WTC11 (cell line): ENCODE results near the gene ZMIZ2. TPM values are rescaled to one million over a fixed set of nuclear protein-coding genes. Genes with fewer than 3 reads are reported as not detected.
A peak's percentile ranks its signal among the peaks of the same experiment; 100 is the strongest.

ENCODE experiments used
- ATF1 ChIP-seq: sonication (generic); formaldehyde crosslinking; IDR thresholded peaks from 2 replicates; pipeline ENCODE4 v1.8.1; 2023; ENCODE audit warnings: mild to moderate bottlenecking, moderate library complexity, missing genetic modification reagents
- CBFB ChIP-seq: sonication (generic); formaldehyde crosslinking; IDR thresholded peaks from 2 replicates; pipeline ENCODE4 v1.8.1; 2022; ENCODE audit warnings: mild to moderate bottlenecking, low read depth, missing genetic modification reagents
- CREB1 ChIP-seq: sonication (generic); formaldehyde crosslinking; IDR thresholded peaks from 2 replicates; pipeline ENCODE4 v1.8.0; 2023; ENCODE audit warnings: mild to moderate bottlenecking, missing genetic modification reagents
- FOXJ3 ChIP-seq: sonication (generic); formaldehyde crosslinking; IDR thresholded peaks from 2 replicates; pipeline ENCODE4 v1.9.0; 2021; ENCODE audit warnings: missing genetic modification reagents, mild to moderate bottlenecking, borderline replicate concordance
- GTF2I ChIP-seq: fragments of 250-450 bp; sonication (Bioruptor Pico); conservative IDR thresholded peaks from 2 replicates; pipeline ENCODE4 v1.4.0; 2021; ENCODE audit warnings: mild to moderate bottlenecking
- JUN ChIP-seq: sonication (generic); formaldehyde crosslinking; IDR thresholded peaks from 2 replicates; pipeline ENCODE4 v1.8.0; 2023; ENCODE audit warnings: mild to moderate bottlenecking, missing genetic modification reagents
- NFATC4 ChIP-seq: fragments of 250-450 bp; sonication (Bioruptor Pico); IDR thresholded peaks from 2 replicates; pipeline ENCODE4 v1.9.0; 2021; ENCODE audit warnings: mild to moderate bottlenecking
- NFYB ChIP-seq: sonication (generic); formaldehyde crosslinking; conservative IDR thresholded peaks from 2 replicates; pipeline ENCODE4 v1.8.0; 2022; ENCODE audit warnings: low read depth, missing genetic modification reagents
- PRRX2 ChIP-seq: fragments of 250-450 bp; sonication (Bioruptor Pico); IDR thresholded peaks from 2 replicates; pipeline ENCODE4 v1.8.0; 2021; ENCODE audit warnings: mild to moderate bottlenecking
- SP1 ChIP-seq: sonication (generic); formaldehyde crosslinking; conservative IDR thresholded peaks from 2 replicates; pipeline ENCODE4 v1.8.1; 2022; ENCODE audit warnings: missing genetic modification reagents
- TEAD1 ChIP-seq: sonication (generic); formaldehyde crosslinking; IDR thresholded peaks from 2 replicates; pipeline ENCODE4 v1.8.0; 2022; ENCODE audit warnings: mild to moderate bottlenecking, missing genetic modification reagents
- ZNF138 ChIP-seq: sonication (generic); formaldehyde crosslinking; conservative IDR thresholded peaks from 2 replicates; pipeline ENCODE4 v1.8.1; 2022; ENCODE audit warnings: mild to moderate bottlenecking, moderate library complexity, missing genetic modification reagents
- ZNF219 ChIP-seq: sonication (generic); formaldehyde crosslinking; IDR thresholded peaks from 2 replicates; pipeline ENCODE4 v1.8.0; 2023; ENCODE audit warnings: missing genetic modification reagents, mild to moderate bottlenecking, borderline replicate concordance
- ZNF263 ChIP-seq: sonication (generic); formaldehyde crosslinking; IDR thresholded peaks from 2 replicates; pipeline ENCODE4 v1.8.1; 2022; ENCODE audit warnings: low read depth, mild to moderate bottlenecking, moderate library complexity, missing genetic modification reagents
- total RNA-seq: library from RNA; stranded (reverse); gene quantifications from 3 replicates; pipeline ENCODE4 v1.2.3, GENCODE V29; 2021
- TF ChIP-seq, protein P1 (sequence below): fragments of 250-450 bp; sonication (Bioruptor Pico); IDR thresholded peaks from 2 replicates; pipeline ENCODE4 v1.9.0; 2021; ENCODE audit warnings: mild to moderate bottlenecking, borderline replicate concordance
- TF ChIP-seq, protein P2 (sequence below): sonication (generic); formaldehyde crosslinking; IDR thresholded peaks from 2 replicates; pipeline ENCODE4 v1.8.0; 2023; ENCODE audit warnings: mild to moderate bottlenecking, missing genetic modification reagents
- TF ChIP-seq, protein P3 (sequence below): sonication (generic); formaldehyde crosslinking; IDR thresholded peaks from 2 replicates; pipeline ENCODE4 v1.8.0; 2022; ENCODE audit warnings: mild to moderate bottlenecking, missing genetic modification reagents
- TF ChIP-seq, protein P4 (sequence below): fragments of 250-450 bp; sonication (Bioruptor Pico); IDR thresholded peaks from 2 replicates; pipeline ENCODE4 v1.8.0; 2021; ENCODE audit warnings: mild to moderate bottlenecking
- TF ChIP-seq, protein P5 (sequence below): fragments of 250-450 bp; sonication (Bioruptor Pico); IDR thresholded peaks from 2 replicates; pipeline ENCODE4 v1.9.0; 2021; ENCODE audit warnings: mild to moderate bottlenecking
- TF ChIP-seq, protein P6 (sequence below): sonication (generic); formaldehyde crosslinking; IDR thresholded peaks from 2 replicates; pipeline ENCODE4 v1.8.0; 2023; ENCODE audit warnings: missing genetic modification reagents
- TF ChIP-seq, protein P7 (sequence below): fragments of 250-450 bp; sonication (Bioruptor Pico); conservative IDR thresholded peaks from 2 replicates; pipeline ENCODE4 v1.9.0; 2021; ENCODE audit warnings: mild to moderate bottlenecking
- TF ChIP-seq, protein P8 (sequence below): sonication (generic); formaldehyde crosslinking; conservative IDR thresholded peaks from 2 replicates; pipeline ENCODE4 v1.8.1; 2022; ENCODE audit warnings: mild to moderate bottlenecking, missing genetic modification reagents

Gene ZMIZ2
- total RNA-seq, 1 experiment from 2014 or later: 102 TPM

DNA sequence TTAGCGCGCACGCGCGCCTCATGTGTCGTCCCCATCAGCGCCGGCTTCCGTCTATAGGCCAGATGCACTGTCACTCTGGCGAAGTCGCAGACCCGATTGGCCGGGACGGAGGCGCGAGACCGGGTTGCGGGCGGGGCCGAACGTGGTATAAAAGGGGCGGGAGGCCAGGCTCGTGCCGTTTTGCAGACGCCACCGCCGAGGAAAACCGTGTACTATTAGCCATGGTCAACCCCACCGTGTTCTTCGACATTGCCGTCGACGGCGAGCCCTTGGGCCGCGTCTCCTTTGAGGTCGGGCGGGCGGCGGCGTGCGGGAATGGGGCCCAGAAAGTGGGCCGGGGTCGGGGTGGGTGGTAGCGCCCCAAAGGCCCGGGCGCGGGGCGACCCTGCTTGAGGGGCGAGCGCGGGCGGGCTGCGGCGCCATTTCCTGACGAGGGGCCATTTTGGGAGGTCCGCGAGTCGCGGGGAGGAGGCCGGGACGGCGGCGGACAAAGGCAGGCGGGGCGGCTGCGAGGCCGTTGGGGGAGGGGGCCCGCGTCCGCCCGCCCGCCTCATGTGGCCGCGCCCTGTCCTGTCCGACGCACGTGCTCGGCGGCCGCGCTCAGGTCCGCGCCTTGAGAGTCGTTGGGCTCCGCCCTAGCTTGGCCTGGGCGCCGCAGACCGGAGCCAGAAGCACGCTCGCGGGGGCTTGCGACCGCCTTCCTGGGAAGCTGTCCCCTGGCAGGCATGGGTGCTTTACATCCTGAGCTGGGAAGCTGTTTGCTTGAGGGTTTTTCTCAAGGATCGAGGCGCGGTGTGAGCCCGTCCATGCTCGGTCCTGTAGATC, 48.1 kb downstream of the ZMIZ2 start, which contains the start of gene PPIA (continued):
- TF ChIP-seq FOXJ3 (CRISPR knock-in tag): no peak
- peak; percentile 97 for TF ChIP-seq NFATC4 (CRISPR knock-in tag)
- TF ChIP-seq, protein P1, sequence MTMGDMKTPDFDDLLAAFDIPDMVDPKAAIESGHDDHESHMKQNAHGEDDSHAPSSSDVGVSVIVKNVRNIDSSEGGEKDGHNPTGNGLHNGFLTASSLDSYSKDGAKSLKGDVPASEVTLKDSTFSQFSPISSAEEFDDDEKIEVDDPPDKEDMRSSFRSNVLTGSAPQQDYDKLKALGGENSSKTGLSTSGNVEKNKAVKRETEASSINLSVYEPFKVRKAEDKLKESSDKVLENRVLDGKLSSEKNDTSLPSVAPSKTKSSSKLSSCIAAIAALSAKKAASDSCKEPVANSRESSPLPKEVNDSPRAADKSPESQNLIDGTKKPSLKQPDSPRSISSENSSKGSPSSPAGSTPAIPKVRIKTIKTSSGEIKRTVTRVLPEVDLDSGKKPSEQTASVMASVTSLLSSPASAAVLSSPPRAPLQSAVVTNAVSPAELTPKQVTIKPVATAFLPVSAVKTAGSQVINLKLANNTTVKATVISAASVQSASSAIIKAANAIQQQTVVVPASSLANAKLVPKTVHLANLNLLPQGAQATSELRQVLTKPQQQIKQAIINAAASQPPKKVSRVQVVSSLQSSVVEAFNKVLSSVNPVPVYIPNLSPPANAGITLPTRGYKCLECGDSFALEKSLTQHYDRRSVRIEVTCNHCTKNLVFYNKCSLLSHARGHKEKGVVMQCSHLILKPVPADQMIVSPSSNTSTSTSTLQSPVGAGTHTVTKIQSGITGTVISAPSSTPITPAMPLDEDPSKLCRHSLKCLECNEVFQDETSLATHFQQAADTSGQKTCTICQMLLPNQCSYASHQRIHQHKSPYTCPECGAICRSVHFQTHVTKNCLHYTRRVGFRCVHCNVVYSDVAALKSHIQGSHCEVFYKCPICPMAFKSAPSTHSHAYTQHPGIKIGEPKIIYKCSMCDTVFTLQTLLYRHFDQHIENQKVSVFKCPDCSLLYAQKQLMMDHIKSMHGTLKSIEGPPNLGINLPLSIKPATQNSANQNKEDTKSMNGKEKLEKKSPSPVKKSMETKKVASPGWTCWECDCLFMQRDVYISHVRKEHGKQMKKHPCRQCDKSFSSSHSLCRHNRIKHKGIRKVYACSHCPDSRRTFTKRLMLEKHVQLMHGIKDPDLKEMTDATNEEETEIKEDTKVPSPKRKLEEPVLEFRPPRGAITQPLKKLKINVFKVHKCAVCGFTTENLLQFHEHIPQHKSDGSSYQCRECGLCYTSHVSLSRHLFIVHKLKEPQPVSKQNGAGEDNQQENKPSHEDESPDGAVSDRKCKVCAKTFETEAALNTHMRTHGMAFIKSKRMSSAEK (CRISPR knock-in tag): peak; percentile 93
- TF ChIP-seq GTF2I: no peak
- TF ChIP-seq, protein P2, sequence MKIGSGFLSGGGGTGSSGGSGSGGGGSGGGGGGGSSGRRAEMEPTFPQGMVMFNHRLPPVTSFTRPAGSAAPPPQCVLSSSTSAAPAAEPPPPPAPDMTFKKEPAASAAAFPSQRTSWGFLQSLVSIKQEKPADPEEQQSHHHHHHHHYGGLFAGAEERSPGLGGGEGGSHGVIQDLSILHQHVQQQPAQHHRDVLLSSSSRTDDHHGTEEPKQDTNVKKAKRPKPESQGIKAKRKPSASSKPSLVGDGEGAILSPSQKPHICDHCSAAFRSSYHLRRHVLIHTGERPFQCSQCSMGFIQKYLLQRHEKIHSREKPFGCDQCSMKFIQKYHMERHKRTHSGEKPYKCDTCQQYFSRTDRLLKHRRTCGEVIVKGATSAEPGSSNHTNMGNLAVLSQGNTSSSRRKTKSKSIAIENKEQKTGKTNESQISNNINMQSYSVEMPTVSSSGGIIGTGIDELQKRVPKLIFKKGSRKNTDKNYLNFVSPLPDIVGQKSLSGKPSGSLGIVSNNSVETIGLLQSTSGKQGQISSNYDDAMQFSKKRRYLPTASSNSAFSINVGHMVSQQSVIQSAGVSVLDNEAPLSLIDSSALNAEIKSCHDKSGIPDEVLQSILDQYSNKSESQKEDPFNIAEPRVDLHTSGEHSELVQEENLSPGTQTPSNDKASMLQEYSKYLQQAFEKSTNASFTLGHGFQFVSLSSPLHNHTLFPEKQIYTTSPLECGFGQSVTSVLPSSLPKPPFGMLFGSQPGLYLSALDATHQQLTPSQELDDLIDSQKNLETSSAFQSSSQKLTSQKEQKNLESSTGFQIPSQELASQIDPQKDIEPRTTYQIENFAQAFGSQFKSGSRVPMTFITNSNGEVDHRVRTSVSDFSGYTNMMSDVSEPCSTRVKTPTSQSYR (CRISPR knock-in tag): no peak
- TF ChIP-seq ZNF219: no peak
- no peak for TF ChIP-seq CBFB (CRISPR knock-in tag)
- TF ChIP-seq, protein P3, sequence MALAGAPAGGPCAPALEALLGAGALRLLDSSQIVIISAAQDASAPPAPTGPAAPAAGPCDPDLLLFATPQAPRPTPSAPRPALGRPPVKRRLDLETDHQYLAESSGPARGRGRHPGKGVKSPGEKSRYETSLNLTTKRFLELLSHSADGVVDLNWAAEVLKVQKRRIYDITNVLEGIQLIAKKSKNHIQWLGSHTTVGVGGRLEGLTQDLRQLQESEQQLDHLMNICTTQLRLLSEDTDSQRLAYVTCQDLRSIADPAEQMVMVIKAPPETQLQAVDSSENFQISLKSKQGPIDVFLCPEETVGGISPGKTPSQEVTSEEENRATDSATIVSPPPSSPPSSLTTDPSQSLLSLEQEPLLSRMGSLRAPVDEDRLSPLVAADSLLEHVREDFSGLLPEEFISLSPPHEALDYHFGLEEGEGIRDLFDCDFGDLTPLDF (CRISPR knock-in tag): 0 out of 2 replicates have a peak, but pooled peaks have one; percentile 12
- TF ChIP-seq SP1: peak; percentile 79; the same call in 1 of the 2 replicates
- TF ChIP-seq ZNF263: no peak
- TF ChIP-seq, protein P4, sequence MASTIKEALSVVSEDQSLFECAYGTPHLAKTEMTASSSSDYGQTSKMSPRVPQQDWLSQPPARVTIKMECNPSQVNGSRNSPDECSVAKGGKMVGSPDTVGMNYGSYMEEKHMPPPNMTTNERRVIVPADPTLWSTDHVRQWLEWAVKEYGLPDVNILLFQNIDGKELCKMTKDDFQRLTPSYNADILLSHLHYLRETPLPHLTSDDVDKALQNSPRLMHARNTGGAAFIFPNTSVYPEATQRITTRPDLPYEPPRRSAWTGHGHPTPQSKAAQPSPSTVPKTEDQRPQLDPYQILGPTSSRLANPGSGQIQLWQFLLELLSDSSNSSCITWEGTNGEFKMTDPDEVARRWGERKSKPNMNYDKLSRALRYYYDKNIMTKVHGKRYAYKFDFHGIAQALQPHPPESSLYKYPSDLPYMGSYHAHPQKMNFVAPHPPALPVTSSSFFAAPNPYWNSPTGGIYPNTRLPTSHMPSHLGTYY: peak; percentile 93
- TF ChIP-seq, protein P5, sequence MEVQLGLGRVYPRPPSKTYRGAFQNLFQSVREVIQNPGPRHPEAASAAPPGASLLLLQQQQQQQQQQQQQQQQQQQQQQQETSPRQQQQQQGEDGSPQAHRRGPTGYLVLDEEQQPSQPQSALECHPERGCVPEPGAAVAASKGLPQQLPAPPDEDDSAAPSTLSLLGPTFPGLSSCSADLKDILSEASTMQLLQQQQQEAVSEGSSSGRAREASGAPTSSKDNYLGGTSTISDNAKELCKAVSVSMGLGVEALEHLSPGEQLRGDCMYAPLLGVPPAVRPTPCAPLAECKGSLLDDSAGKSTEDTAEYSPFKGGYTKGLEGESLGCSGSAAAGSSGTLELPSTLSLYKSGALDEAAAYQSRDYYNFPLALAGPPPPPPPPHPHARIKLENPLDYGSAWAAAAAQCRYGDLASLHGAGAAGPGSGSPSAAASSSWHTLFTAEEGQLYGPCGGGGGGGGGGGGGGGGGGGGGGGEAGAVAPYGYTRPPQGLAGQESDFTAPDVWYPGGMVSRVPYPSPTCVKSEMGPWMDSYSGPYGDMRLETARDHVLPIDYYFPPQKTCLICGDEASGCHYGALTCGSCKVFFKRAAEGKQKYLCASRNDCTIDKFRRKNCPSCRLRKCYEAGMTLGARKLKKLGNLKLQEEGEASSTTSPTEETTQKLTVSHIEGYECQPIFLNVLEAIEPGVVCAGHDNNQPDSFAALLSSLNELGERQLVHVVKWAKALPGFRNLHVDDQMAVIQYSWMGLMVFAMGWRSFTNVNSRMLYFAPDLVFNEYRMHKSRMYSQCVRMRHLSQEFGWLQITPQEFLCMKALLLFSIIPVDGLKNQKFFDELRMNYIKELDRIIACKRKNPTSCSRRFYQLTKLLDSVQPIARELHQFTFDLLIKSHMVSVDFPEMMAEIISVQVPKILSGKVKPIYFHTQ (CRISPR knock-in tag): peak; percentile 88
- TF ChIP-seq, protein P6, sequence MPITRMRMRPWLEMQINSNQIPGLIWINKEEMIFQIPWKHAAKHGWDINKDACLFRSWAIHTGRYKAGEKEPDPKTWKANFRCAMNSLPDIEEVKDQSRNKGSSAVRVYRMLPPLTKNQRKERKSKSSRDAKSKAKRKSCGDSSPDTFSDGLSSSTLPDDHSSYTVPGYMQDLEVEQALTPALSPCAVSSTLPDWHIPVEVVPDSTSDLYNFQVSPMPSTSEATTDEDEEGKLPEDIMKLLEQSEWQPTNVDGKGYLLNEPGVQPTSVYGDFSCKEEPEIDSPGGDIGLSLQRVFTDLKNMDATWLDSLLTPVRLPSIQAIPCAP (CRISPR knock-in tag): peak; percentile 47; the same call in 1 of the 2 replicates
- peak; percentile 98 for TF ChIP-seq NFYB (CRISPR knock-in tag)
- no peak for TF ChIP-seq ZNF138 (CRISPR knock-in tag)
- TF ChIP-seq CREB1 (CRISPR knock-in tag): no peak; the same call in 1 of the 2 replicates
- peak; percentile 86 for TF ChIP-seq PRRX2 (CRISPR knock-in tag)
- peak; percentile 76; the same call in 1 of the 2 replicates for TF ChIP-seq JUN
- TF ChIP-seq, protein P7, sequence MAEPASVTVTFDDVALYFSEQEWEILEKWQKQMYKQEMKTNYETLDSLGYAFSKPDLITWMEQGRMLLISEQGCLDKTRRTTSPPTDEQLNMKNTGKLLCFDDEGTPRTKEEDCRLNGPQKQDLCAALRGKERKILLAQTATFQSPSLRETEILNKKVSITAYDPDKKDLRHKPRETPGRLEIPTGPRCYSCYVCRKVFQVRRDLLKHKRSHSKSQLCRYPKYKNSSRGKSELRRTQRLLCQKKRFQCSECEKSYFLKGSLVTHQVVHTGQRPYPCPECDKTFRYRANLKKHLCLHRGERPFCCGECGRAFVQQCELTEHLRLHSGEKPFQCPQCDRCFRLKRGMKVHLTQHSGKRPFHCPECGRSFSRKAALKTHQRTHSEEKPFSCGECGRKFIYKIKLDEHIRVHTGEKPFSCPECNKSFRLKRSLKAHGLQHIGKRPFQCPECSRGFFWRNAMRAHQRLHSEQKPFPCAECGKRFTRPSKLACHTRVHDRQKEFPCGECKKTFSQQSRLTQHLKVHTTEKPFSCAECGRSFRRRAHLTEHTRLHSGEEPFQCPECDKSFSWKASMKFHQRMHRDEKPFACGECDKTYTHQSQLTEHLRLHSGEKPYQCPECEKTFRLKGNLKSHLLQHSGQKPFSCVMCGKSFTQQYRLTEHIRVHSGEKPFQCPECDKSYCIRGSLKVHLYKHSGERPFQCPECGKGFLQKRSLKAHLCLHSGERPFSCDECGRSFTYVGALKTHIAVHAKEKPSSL: peak; percentile 67; the same call in 1 of the 2 replicates
- TF ChIP-seq TEAD1 (CRISPR knock-in tag): peak; percentile 2; the same call in 1 of the 2 replicates
- TF ChIP-seq, protein P8, sequence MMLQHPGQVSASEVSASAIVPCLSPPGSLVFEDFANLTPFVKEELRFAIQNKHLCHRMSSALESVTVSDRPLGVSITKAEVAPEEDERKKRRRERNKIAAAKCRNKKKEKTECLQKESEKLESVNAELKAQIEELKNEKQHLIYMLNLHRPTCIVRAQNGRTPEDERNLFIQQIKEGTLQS (CRISPR knock-in tag): no peak; the same call in 1 of the 2 replicates
- TF ChIP-seq ATF1 (CRISPR knock-in tag): no peak; the same call in 1 of the 2 replicates
